Subcutaneous adipose tissue (tissue), 4 donors: ENCODE data around the gene CLCNKA. TPM values are rescaled to one million over a fixed set of nuclear protein-coding genes. Genes with fewer than 3 reads are reported as not detected.

Source experiments
- CTCF ChIP-seq: fragments of 450-650 bp; IDR thresholded peaks from one replicate; pipeline ENCODE4 v1.5.1; 2016; ENCODE audit warnings: low read depth, mild to moderate bottlenecking, control low read depth, antibody characterized with exemption, moderate library complexity
- total RNA-seq, 4 donors: library from RNA; depleted of rRNA; stranded (reverse); fragments of >200 nt; gene quantifications; one replicate each; pipeline ENCODE4 v1.1.0, GENCODE V29; 2016

The CLCNKA gene
- total RNA-seq, 4 donors from 2014 or later: 0.66 to 1.5 TPM; not detected in 2

- no peak for TF ChIP-seq CTCF
These were observed 16.2 kb upstream of the CLCNKA start for GRCh38 chr1:16005597-16005996.

- TF ChIP-seq CTCF: no peak
These were observed 15.8 kb upstream of the CLCNKA start for GRCh38 chr1:16006010-16006409.

GRCh38 chr1:16006552-16007485 lies 15.0 kb upstream of the CLCNKA start:
- TF ChIP-seq CTCF: no peak

- no peak for TF ChIP-seq CTCF
These were observed 14.0 kb upstream of the CLCNKA start for GRCh38 chr1:16007671-16008341.

- no peak for TF ChIP-seq CTCF
These were observed 12.8 kb upstream of the CLCNKA start for GRCh38 chr1:16009030-16009460.

- TF ChIP-seq CTCF: no peak
These were observed 12.2 kb upstream of the CLCNKA start for GRCh38 chr1:16009678-16010077.

GRCh38 chr1:16010837-16011236 lies 11.0 kb upstream of the CLCNKA start:
- no peak for TF ChIP-seq CTCF
